Motor neuron (in vitro differentiated cells): ENCODE results near the gene PCDHGA1. TPM values are rescaled to one million over a fixed set of nuclear protein-coding genes. Genes with fewer than 3 reads are reported as not detected.
A peak's percentile ranks its signal among the peaks of the same experiment; 100 is the strongest.
"Not testable (repeated sequence)": the region's sequence is repeated elsewhere in the genome, so short reads cannot be mapped to it uniquely, and the experiment has no call there.

Source experiments
- ATAC-seq, 8 experiments: fragments of 200-7000 bp; cut with Tn5 transposase; replicated peaks in 6 of 8; 2 replicates each; pipeline ENCODE4 v1.8.0; 2021; ENCODE audit warnings: mild to moderate bottlenecking in 8 of 8, moderate library complexity in 8 of 8
- H3K27ac ChIP-seq, 2 donors: fragments of 250-450 bp; sonication (Bioruptor Pico); 2 replicates each; pipeline ENCODE4 v1.9.0; 2021; ENCODE audit warnings: antibody characterized with exemption in 2 of 2, mild to moderate bottlenecking in 2 of 2, moderate library complexity in 1 of 2
- H3K4me1 ChIP-seq, 2 donors: fragments of 250-450 bp; sonication (Bioruptor Pico); replicated peaks in 1 of 2; 2 replicates each; pipeline ENCODE4 v1.6.1; 2021; ENCODE audit warnings: antibody characterized with exemption in 2 of 2, mild to moderate bottlenecking in 2 of 2, moderate library complexity in 1 of 2
- H3K4me3 ChIP-seq, 5 donors: fragments of 250-450 bp; sonication (Bioruptor Pico); 2 replicates each; pipeline ENCODE4 v1.9.0; 2021; ENCODE audit warnings: antibody characterized with exemption in 5 of 5, mild to moderate bottlenecking in 5 of 5, moderate library complexity in 4 of 5
- WGBS, 10 experiments: fragments of 450-650 bp; shearing (Covaris generic); methylation state at CpG; one replicate each; pipeline ENCODE4 v1.0.0; 2022; 5-methylcytosine and 5-hydroxymethylcytosine counted together
- in situ Hi-C, 9 experiments: fragments of 400-800 bp; cut with MboI; loops; one replicate each; pipeline ENCODE4 v1.15.0; 2021; ENCODE audit warnings: low sequenced_read_pairs in 9 of 9, low pct_unique_long_range_greater_than_20kb in 2 of 9; ENCODE audit not compliant: unreplicated experiment in 9 of 9
- total RNA-seq, 8 experiments: library from RNA; unstranded; fragments of 300-600 nt; gene quantifications; 2 replicates each; pipeline versions ENCODE4 v1.2.3 to v1.2.4, GENCODE V29; 2022

PCDHGA1 gene
- total RNA-seq, 8 experiments from 2014 or later, result 0.23 to 1.3 (median 0.79) TPM

DNA sequence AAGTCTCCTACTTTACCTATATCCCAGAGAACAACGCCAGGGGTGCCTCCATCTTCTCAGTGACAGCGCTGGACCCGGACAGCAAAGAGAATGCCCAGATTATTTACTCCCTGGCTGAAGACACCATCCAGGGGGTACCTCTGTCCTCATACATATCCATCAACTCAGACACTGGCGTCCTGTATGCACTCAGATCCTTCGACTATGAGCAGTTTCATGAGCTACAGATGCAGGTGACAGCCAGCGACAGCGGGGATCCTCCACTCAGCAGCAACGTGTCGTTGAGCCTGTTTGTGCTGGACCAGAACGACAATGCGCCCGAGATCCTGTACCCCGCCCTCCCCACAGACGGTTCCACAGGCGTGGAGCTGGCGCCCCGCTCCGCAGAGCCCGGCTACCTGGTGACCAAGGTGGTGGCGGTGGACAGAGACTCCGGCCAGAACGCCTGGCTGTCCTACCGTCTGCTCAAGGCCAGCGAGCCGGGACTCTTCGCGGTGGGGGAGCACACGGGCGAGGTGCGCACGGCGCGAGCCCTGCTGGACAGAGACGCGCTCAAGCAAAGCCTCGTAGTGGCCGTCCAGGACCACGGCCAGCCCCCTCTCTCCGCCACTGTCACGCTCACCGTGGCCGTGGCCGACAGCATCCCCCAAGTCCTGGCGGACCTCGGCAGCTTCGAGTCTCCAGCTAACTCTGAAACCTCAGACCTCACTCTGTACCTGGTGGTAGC is 84.4 kb downstream of the PCDHGA1 start:
- in situ Hi-C loops, result loop anchor here in 6 of 9 experiments (10.0 to 25.0 kb wide), 3 partner anchors 123 to 150 kb away; no protein-coding TSS in a partner anchor
- H3K4me1 ChIP-seq, H3K4me3 ChIP-seq, ATAC-seq, H3K27ac ChIP-seq: not testable (repeated sequence)
- WGBS, 10 experiments, result 29 to 97% (median 88%) methylated on average over 1 to 7 of the region's 46 CpGs; no CpG with 5 or more reads in 6 of the 10 experiments

- not testable (repeated sequence) for ATAC-seq, H3K27ac ChIP-seq, H3K4me3 ChIP-seq, H3K4me1 ChIP-seq
- 50 to 100% (median 93%) methylated on average over 1 to 9 of the region's 24 CpGs for WGBS, 10 experiments
- in situ Hi-C loops, result loop anchor here in 6 of 9 experiments (10.0 to 25.0 kb wide), 3 partner anchors 122 to 150 kb away; no protein-coding TSS in a partner anchor
Measured at GRCh38 chr5:141415275-141415618, 84.9 kb downstream of the PCDHGA1 start.

DNA sequence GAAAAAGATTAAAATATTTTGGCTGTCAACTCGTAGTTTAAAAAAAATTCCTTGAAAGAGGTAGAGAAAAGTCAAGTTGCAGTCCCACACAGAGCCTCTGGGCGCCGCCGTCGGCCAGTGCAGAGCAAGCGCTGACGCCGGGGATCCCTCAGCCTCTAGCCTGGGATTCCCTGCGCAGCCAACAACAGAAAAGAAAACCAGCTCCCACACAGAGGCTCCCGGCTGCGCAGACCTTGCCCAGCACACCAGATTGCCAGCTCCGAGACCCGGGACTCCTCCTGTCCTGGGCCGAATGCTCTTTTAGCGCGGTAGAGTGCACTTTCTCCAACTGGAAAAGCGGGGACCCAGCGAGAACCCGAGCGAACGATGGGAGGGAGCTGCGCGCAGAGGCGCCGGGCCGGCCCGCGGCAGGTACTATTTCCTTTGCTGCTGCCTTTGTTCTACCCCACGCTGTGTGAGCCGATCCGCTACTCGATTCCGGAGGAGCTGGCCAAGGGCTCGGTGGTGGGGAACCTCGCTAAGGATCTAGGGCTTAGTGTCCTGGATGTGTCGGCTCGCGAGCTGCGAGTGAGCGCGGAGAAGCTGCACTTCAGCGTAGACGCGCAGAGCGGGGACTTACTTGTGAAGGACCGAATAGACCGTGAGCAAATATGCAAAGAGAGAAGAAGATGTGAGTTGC is 87.3 kb downstream of the PCDHGA1 start, which contains the start of gene PCDHGB7:
Gene PCDHGB7, plus strand, starts transcription at position 184 of the 679 bp plus-strand sequence. Its CDS starts 183 bp downstream, at position 367.
- ATAC-seq, result peak; percentile 56 to 98 (median 86)
- H3K4me1 ChIP-seq, result not testable (repeated sequence)
- in situ Hi-C loops, result loop anchor here in 6 of 9 experiments (10.0 to 25.0 kb wide), 3 partner anchors 120 to 147 kb away; no protein-coding TSS in a partner anchor
- WGBS, 10 experiments, result 0 to 57% (median 31%) methylated on average over 1 to 15 of the region's 47 CpGs
- H3K4me3 ChIP-seq, result peak within 1 kb of the TSS; percentile 3 to 32 (median 25)
- peak within 1 kb of the TSS in 1 of 2 donors; percentile 59 for H3K27ac ChIP-seq

GRCh38 chr5:141419074-141419880 is 89.0 kb downstream of the PCDHGA1 start:
- ATAC-seq, result no peak
- no peaks in the 10 kb centered on the region for H3K4me1 ChIP-seq
- no peak overlapping the region for H3K4me3 ChIP-seq
- 48 to 98% (median 89%) methylated on average over 5 to 41 of the region's 74 CpGs; no CpG with 5 or more reads in 3 of the 10 experiments for WGBS, 10 experiments
- in situ Hi-C loops, result loop anchor here in 6 of 9 experiments (10.0 to 25.0 kb wide), 3 partner anchors 118 to 146 kb away; no protein-coding TSS in a partner anchor
- no peak overlapping the region for H3K27ac ChIP-seq

GRCh38 chr5:141420855-141421488 is 90.7 kb downstream of the PCDHGA1 start, which contains the start of gene PCDHGA11:
Gene PCDHGA11 (plus strand): TSS chr5:141421051. CDS start chr5:141421228, 177 bp downstream.
- in situ Hi-C loops, result loop anchor here in 5 of 9 experiments (25.0 kb wide), 2 partner anchors 116 to 141 kb away; no protein-coding TSS in a partner anchor
- Histone ChIP-seq H3K4me1 (no peaks in the 10 kb centered on the region), H3K4me3 (no peak within 1 kb of the TSS), H3K27ac (no peak within 1 kb of the TSS)
- peak in 2 of 8 experiments; percentile 31 to 68 for ATAC-seq
- WGBS, 10 experiments, result 0 to 95% (median 55%) methylated on average over 1 to 38 of the region's 42 CpGs

GRCh38 chr5:141421489-141421855 is 91.2 kb downstream of the PCDHGA1 start:
- Histone ChIP-seq H3K4me3 (no peak overlapping the region), H3K4me1 (no peaks in the 10 kb centered on the region), H3K27ac (no peak overlapping the region)
- in situ Hi-C loops, result loop anchor here in 5 of 9 experiments (25.0 kb wide), 2 partner anchors 116 to 141 kb away; no protein-coding TSS in a partner anchor
- whole genome bisulfite sequencing, 10 experiments, result 11 to 93% (median 38%) methylated on average over 2 to 12 of the region's 13 CpGs; no CpG with 5 or more reads in 3 of the 10 experiments
- ATAC-seq, result no peak

- H3K4me3 ChIP-seq, result no peak overlapping the region
- in situ Hi-C loops, result loop anchor here in 5 of 9 experiments (25.0 kb wide), 2 partner anchors 114 to 139 kb away; no protein-coding TSS in a partner anchor
- 7 to 100% (median 97%) methylated on average over 3 to 11 of the region's 42 CpGs; no CpG with 5 or more reads in 4 of the 10 experiments for WGBS, 10 experiments
Measured at GRCh38 chr5:141422742-141423291, 92.5 kb downstream of the PCDHGA1 start.

DNA sequence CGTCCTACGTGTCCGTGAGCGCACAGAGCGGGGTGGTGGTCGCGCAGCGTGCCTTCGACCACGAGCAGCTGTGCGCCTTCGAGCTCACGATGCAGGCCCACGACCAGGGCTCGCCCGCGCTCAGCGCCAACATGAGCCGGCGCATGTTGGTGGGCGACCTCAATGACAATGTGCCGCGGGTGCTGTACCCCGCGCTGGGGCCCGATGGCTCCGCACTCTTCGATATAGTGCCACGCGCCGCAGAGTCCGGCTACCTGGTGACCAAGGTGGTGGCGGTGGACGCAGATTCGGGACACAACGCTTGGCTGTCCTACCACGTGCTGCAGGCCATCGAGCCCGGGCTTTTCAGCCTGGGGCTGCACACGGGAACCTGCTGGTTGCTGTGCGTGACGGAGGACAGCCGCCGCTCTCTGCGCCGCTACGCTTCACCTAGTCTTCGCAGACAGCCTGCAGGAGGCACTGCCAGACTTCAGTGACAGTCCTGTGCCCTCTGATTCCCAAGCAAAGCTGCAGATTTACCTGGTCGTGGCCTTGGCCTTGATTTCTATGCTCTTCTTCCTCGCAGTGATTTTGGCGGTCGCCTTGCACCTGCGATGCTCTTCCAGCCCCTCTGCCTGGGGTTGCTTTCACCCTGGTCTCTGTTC is 97.6 kb downstream of the PCDHGA1 start:
- 23 to 100% (median 93%) methylated on average over 1 to 33 of the region's 53 CpGs; no CpG with 5 or more reads in 4 of the 10 experiments for WGBS, 10 experiments
- Histone ChIP-seq H3K4me1 (no peaks in the 10 kb centered on the region), H3K4me3 (no peak overlapping the region), H3K27ac (no peak overlapping the region)
- in situ Hi-C loops, result no loop called here
- ATAC-seq, result no peak

More at GRCh38 chr5:141422742-141423291, 92.5 kb downstream of the PCDHGA1 start:
- H3K27ac ChIP-seq, result no peak overlapping the region
- no peak for ATAC-seq
- H3K4me1 ChIP-seq, result no peaks in the 10 kb centered on the region

GRCh38 chr5:141430332-141431113 is 100.2 kb downstream of the PCDHGA1 start, which contains the start of gene PCDHGA12:
Gene PCDHGA12 (plus strand): TSS chr5:141430507. CDS start chr5:141430760, 253 bp downstream.
- Histone ChIP-seq H3K4me1 (no peaks in the 10 kb centered on the region), H3K27ac (no peak within 1 kb of the TSS), H3K4me3 (no peak within 1 kb of the TSS)
- in situ Hi-C loops, result no loop called here
- WGBS, 10 experiments, result 9 to 100% (median 94%) methylated on average over 1 to 27 of the region's 33 CpGs
- peak in 2 of 8 experiments; percentile 63 to 83 for ATAC-seq

GRCh38 chr5:141431286-141431685 is 101.0 kb downstream of the PCDHGA1 start:
- ATAC-seq, result no peak
- Histone ChIP-seq H3K4me1 (no peaks in the 10 kb centered on the region), H3K4me3 (no peak overlapping the region), H3K27ac (no peak overlapping the region)
- in situ Hi-C loops, result no loop called here
- WGBS, 10 experiments, result 33 to 100% (median 90%) methylated on average over 6 to 17 of the region's 37 CpGs; no CpG with 5 or more reads in 2 of the 10 experiments

DNA sequence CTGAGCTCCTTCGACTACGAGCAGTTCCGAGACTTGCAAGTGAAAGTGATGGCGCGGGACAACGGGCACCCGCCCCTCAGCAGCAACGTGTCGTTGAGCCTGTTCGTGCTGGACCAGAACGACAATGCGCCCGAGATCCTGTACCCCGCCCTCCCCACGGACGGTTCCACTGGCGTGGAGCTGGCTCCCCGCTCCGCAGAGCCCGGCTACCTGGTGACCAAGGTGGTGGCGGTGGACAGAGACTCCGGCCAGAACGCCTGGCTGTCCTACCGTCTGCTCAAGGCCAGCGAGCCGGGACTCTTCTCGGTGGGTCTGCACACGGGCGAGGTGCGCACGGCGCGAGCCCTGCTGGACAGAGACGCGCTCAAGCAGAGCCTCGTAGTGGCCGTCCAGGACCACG is 102.0 kb downstream of the PCDHGA1 start:
- ATAC-seq, in situ Hi-C loops, H3K4me3 ChIP-seq, H3K4me1 ChIP-seq, H3K27ac ChIP-seq: not testable (repeated sequence)
- 94 to 98% (median 98%) methylated on average over 3 to 14 of the region's 38 CpGs; no CpG with 5 or more reads in 7 of the 10 experiments for WGBS, 10 experiments
